GM08714 (cell line): Measurements from ENCODE around the gene RNF150.
"Not testable (repeated sequence)": the region's sequence is repeated elsewhere in the genome, so short reads cannot be mapped to it uniquely, and the experiment has no call there.

ENCODE experiments used
- H3K4me3 ChIP-seq: fragments of 200-500 bp; sonication (Bioruptor generic); 2 replicates; pipeline ENCODE4 v1.5.1; 2014; ENCODE audit warnings: mild to moderate bottlenecking, low read length, inconsistent platforms
- ZNF274 ChIP-seq: IDR thresholded peaks from 2 replicates; pipeline ENCODE4 v1.6.1; 2012; ENCODE audit warnings: mild to moderate bottlenecking, low read depth, low read length

Gene RNF150

DNA sequence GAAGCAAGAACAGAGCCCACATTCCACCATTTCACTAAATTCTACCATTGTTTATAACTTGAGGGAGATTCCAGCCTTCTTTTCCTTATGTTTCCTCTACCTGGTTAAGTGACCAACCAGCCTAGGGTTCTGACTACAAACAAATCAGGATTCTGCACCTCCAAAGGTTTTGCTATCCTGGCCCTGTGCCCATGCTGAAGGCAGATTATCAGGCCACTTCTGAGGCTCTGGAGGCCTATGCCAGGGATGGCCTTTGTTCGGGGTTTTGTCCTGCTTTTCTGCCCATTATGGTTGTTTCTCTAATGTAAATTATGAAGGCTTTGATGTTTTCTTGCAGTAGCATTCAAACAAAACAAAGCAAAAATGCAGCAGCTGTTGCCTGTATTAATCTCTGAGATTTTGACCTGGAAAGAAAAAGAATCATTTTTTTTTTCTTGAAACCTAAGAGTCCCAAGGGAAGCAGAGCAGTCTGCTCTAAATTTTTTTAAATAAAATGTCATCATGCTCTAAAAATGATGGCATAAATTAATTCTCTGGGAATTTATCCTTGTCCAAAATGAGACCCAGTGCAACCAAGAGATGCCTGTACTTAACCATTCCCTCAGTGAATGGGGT is 55.6 kb downstream of the RNF150 start:
- no peak for TF ChIP-seq ZNF274
- no peak overlapping the region for H3K4me3 ChIP-seq

DNA sequence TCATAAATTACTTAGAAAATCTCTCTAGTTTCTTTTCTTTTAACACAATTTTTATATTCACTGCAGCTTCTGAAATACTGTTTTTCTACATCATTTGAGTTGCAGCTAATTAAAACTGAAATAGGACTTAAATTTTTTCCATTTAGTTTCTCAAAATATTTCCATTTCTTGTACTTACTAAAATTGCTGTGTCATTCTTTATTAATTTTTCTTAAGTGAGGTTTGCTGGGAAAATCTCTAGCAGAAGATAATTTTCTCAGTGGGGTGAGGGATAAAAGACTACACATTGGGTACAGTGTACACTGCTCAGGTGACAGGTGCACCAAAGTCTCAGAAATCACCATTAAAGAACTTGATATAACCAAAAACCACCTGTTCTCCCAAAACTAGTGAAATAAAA is 57.7 kb downstream of the RNF150 start:
- TF ChIP-seq ZNF274: no peak
- H3K4me3 ChIP-seq: no peak overlapping the region

- no peak for TF ChIP-seq ZNF274
Measured at GRCh38 chr4:141074098-141074878, 59.0 kb downstream of the RNF150 start.

DNA sequence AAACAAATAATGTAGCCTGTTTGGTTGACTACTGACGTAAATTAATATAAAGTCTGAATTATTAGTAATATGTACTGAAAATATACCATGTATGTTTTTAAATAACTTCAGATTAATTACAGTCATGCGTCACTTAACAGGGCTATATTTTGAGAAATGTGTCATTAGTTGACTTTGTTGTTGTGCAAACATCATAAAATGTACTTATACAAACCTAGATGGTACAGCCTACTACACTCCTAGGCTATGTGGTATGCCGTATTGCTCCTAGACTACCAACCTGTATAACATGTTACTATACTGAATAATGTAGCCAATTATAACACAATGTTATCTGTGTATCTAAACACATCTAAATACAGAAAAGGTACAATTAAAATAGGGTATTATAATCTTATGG is 66.6 kb downstream of the RNF150 start:
- no peak overlapping the region for H3K4me3 ChIP-seq
- no peak for TF ChIP-seq ZNF274

More at GRCh38 chr4:141074098-141074878, 59.0 kb downstream of the RNF150 start:
- no peak overlapping the region for H3K4me3 ChIP-seq

- no peak for TF ChIP-seq ZNF274
- H3K4me3 ChIP-seq: no peak overlapping the region
Measured at GRCh38 chr4:141065872-141066271, 67.4 kb downstream of the RNF150 start.

DNA sequence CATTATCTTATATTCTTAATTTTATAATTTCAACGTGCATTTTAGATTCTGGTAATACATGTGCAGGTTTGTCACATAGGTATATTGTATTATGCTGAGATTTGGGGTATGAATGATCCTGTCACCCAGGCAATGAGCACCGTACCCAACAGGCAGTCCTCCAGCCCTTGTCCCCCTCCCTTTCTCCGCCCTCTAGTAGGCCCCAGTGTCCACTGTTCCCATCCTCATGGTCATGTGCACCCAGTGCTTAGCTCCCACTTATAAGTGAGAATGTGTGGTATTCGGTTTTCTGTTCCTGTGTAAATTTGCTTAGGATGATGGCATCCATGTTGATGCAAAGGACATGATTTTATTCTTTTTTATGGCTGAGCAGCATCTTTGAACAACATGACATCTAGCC is 70.6 kb downstream of the RNF150 start:
- no peak for TF ChIP-seq ZNF274
- no peak overlapping the region for H3K4me3 ChIP-seq

DNA sequence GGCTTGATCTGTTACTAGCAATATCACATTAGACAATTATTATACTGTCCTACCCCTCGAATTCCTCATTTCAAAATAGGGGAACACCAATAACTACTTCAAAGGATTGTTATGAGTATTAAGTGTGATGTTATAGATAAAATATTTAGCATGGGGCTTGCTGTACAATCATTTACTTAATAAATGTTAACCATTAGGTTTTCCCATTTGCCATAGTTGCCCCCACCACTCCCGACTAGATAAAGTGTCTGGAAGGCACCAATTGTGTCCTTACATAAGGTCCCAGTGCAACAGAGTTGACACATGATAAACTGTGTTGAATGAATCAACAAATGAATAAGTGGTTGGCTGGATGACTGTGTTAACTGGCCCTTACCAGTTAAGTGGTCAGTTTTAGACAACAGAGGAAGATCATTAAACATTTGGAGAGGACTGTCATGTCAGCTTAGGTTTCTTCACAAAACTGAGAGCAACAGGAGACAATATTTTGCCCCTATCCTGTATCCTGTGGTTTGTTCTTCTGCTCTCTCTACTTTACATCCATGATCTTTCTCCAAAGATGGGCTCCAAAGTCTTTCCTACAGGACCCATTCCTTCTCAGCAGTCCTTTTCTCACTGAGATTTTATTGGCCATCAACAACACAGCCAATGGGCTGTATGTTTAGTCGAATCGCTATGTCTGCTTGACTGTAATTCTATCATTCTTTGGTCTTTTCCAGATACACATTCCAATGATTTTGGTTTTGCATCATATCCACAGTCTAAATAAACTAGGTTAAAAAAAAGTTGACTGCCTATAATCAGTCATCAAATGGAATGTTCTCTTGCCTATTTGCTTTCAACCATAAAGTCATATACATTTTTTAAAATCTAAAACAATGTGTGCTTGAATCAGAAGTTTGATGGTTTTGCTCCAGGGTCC is 74.4 kb downstream of the RNF150 start:
- no peak overlapping the region for H3K4me3 ChIP-seq
- TF ChIP-seq ZNF274: no peak

DNA sequence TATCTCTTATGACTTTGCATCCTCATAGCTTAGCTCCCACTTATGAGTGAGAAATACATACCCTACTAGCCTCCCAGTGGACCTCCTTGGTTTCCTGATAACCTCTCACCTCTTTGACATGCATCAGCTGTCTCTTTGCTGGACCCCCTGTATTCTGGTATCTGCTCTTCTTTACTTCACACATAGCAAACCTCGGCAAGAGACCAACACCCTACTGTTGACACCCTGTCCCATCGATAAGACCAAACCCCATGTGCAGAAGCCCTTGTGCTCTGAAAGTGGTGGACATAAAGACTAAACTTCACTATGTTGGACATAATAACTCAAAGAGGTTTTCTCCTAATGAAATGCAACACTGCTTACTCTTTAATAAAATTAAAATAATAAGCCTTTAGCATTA is 75.7 kb downstream of the RNF150 start:
- no peak for TF ChIP-seq ZNF274

GRCh38 chr4:141056473-141056872 is 76.8 kb downstream of the RNF150 start:
- H3K4me3 ChIP-seq: no peak overlapping the region
- TF ChIP-seq ZNF274: no peak

More for the DNA sequence above, 75.7 kb downstream of the RNF150 start:
- H3K4me3 ChIP-seq: no peak overlapping the region

DNA sequence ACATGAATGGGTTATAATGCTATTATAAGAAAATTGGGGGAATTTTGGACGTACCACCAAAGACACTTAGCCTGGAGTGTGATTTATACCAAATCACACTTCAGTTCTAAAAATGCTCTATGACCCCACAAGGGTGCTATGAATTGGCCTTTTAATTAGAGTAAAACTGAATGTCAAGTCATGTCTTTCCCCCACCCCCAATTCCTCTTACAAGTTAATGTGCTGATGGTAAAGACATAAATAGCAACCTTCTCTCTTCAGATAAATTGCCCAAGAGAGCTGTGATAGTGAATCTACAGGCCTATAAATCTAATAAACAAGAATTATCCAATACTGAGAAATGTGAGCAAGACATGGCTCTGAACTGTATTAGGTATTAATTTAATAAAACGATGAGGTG is 78.8 kb downstream of the RNF150 start:
- no peak for TF ChIP-seq ZNF274

DNA sequence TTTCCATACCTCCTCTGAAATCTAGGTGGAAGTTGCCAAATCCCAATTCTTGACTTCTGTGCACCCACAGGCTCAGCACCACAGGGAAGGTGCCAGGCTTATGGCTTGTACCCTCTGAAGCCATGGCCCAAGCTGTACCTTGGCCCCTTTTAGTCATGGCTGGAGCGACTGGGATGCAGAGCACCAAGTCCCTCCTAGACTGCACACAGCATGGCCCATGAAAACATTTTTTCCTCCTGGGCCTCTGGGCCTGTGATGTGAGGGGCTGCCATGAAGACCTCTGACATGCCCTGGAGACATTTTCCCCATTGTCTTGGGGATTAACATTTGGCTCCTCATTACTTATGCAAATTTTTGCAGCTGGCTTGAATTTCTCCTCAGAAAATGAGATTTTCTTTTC is 82.3 kb downstream of the RNF150 start:
- H3K4me3 ChIP-seq: not testable (repeated sequence)

More for the DNA sequence above, 78.8 kb downstream of the RNF150 start:
- H3K4me3 ChIP-seq: no peak overlapping the region

DNA sequence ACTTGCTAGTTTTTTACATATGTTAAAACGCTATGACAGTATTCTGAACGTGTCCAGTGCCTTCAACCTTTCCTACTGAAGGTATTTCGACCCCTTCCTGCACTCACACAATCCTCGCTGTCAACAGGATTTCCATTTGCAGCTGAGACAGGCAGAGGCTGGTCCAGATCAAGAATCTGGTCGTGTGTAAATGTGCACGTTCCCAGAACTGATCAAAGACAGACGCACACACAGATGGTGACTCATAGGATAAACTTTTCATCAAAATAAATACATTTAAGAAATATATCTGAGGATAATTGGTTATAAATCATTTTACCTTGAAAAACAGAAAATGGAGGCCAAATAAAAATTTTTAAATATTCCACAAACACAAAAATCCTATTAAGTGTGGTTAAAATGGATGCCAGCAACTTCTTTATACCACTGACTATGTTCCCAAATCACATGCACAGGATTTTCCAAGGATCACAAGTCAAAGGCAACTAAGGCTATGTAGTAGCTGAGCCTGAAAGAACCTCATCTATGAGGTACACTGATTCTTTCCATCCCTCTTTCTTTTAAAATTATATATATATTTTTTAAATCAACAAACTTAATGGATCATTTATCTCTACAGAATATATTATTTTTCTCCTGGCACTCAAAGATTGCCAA is 85.9 kb downstream of the RNF150 start:
- no peak overlapping the region for H3K4me3 ChIP-seq
- TF ChIP-seq ZNF274: no peak

GRCh38 chr4:141046255-141046654 is 87.0 kb downstream of the RNF150 start:
- TF ChIP-seq ZNF274: no peak
- no peak overlapping the region for H3K4me3 ChIP-seq

DNA sequence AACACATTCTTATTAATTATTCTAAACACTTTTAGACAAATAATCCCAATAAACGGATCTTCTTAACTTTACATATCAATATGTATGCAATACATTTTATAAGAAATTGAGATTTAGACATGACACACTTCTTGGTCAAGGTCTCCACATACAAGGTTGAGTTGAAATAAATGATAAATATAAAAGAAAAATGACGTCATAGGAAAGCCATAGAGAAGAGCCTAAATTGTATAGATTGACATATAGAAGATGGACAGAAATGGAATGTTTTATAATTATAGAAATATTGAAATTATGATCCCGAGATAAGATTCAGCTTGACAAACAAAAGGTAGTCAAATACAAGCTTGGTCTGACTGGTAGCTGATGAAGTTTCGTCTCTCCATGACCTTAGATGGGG is 87.4 kb downstream of the RNF150 start:
- no peak for TF ChIP-seq ZNF274
- H3K4me3 ChIP-seq: no peak overlapping the region

- TF ChIP-seq ZNF274: no peak
- no peak overlapping the region for H3K4me3 ChIP-seq
Measured at GRCh38 chr4:141041021-141041476, 92.2 kb downstream of the RNF150 start.
